Stimulated activated naive CD8-positive, alpha-beta T cell treated with anti-CD3 and anti-CD28 coated beads, Interleukin-15, Interleukin-2, amounts not matched to agents 100 U/mL and 50 U/mL, for 24 hours (primary cell): ENCODE data around the gene ZNF189.

Source experiments
- ATAC-seq: fragments of 150-1000 bp; cut with Tn5 transposase; one replicate; pipeline ENCODE4 v1.10.0; 2021
- DNase-seq: peaks from one replicate; pipeline ENCODE4 v3.0.0; 2021

ZNF189 gene

GRCh38 chr9:101398068-101398929, at the start of gene ZNF189, which contains the start of gene MRPL50:
TSS of gene ZNF189 (plus strand) at chr9:101398851. CDS start at chr9:101399157, 306 bp downstream.
TSS of gene MRPL50 (minus strand) at chr9:101398618. CDS start at chr9:101398592, 26 bp downstream.
- DNase-seq (peak; percentile 95), ATAC-seq (peak; percentile 99)

DNA sequence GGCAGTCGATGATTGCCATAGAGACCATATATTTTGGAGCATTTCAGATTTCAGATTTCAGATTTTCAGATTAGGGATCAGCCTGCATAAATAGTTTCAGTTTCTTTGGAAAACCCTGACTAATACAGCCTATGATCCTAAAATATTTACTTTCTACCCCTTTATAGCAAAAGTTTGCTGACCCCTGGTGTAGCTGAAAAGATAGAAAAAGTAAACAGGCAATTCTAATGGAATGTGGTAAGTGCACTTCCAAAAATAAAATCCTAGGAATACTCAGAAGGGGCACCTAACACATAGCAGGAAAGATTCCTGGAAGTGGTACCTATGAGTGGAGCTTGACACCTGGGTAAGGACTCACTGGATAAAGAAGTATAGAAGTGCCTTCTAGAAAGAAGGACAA, 48.4 kb upstream of the ZNF189 start:
- no peak for DNase-seq
- ATAC-seq, result no peak

- ATAC-seq (no peak), DNase-seq (no peak)
These were observed 45.7 kb upstream of the ZNF189 start for GRCh38 chr9:101352892-101353463.

GRCh38 chr9:101353683-101354082, 45.0 kb upstream of the ZNF189 start:
- ATAC-seq, result no peak
- DNase-seq, result no peak

GRCh38 chr9:101354143-101354764, 44.4 kb upstream of the ZNF189 start:
- DNase-seq (no peak), ATAC-seq (no peak)

- no peak for DNase-seq
- ATAC-seq, result no peak
These were observed 43.6 kb upstream of the ZNF189 start for GRCh38 chr9:101354765-101355708.

- ATAC-seq (no peak), DNase-seq (no peak)
These were observed 42.0 kb upstream of the ZNF189 start for GRCh38 chr9:101356619-101357018.

- DNase-seq, result no peak
- no peak for ATAC-seq
These were observed 39.0 kb upstream of the ZNF189 start for GRCh38 chr9:101359679-101360078.

DNA sequence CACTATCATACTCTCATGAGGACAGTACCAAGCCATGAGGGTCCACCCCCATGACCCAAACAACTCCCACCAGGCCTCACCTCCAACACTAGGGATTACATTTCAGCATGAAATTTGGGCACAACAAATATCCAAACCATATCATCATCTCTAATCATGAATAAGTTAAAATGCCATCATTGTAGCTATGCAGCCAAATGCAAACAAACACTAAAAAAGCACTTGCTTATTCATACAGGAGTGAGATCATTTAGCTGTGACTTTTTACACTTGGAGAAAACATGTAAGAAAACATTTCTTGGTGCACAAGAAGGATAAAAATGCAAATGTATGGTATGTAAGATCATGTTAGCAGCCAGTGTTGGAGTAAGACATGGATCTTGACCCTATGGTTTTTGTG, 38.0 kb upstream of the ZNF189 start:
- DNase-seq (no peak), ATAC-seq (no peak)

DNA sequence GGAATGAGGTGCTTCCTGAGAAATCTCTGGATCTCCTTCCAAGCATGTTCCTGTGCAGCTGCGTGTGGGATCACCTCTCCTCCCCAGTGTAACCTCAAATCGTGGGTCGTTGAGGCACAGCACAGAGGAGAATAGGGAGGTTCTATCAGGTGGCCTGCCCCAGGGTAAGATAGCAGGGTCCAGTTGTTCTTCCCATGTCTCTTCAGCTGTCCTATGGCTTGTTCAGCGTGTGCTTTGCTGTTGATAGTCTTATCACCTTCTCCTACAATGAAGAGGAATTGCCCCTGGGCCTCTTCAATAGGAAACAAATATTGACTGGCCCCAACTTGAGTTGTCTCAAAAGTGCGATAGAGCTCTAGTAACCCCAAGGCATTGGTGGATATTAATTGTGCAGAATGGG, 36.2 kb upstream of the ZNF189 start:
- DNase-seq (no peak), ATAC-seq (no peak)

DNA sequence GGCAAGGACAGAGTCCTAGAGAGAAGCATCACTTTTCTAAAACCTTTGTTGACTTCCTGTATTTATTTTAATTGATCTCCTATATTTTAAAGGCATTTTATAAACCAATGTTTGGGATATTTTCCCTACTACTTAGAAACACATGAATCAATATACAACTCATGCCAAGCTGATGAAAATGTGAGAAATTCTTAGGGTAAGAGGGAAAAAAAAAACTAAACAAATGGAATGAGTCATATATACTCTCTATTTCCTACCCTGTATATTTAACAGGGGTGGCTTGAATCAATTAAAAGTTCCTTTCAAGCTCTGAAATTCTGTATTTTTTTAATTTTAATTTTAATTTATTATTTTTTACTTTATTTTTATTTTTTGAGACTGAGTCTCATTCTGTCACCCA, 33.5 kb upstream of the ZNF189 start:
- ATAC-seq, result no peak

DNA sequence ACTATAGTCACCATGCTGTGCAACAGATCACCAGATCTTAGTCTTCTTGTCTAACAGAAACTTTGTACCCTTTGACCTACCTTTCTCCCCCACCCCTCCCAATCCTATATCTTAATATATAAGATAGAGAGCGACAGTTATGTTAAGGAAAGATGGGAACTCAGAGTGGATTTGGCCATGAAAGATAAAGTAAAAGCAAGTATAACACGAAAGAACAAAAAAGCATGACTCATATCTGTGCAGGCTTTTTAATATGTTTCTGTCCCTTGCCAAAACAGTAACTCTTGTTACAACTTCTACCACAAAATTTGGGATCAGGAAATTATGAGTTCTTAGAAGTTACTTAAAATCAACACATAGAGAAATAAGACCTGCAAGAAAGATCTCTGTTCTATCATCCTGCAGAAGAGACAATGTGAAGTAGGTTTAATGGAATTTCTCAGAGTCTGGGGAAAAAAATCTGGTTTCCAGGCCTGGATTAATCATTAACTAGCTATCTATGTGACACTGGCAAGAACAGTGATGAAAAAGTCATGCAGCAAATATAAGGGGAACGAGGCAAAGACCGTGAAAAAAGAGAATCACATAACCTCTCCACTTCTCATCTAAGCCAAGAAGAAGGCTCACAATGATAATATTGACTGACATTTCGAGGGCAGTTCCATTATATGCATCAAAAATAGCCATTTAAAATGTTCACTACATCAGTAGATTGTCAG, 32.5 kb upstream of the ZNF189 start:
- ATAC-seq, result no peak
- DNase-seq, result no peak

More for the DNA sequence above, 33.5 kb upstream of the ZNF189 start:
- no peak for DNase-seq

- no peak for ATAC-seq
- no peak for DNase-seq
These were observed 31.3 kb upstream of the ZNF189 start for GRCh38 chr9:101367323-101367722.

DNA sequence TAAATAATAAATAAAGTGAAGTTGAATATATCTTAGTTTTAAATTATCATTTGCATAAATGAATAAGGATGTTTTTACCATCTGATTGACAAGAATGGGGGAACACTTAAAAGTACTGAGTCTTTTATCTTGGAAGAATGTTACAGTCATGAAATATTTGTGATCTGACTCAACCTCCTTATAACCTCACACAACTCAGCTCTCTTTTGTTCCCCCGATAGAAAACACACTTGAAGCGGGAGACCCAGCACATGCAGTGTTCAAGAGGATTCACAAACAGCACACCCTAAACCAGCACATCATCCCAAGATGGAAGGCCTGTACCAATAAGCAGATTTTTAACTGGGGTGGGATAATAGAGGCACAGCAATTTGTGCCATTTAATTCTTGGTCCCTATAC, 29.4 kb upstream of the ZNF189 start:
- DNase-seq, result no peak
- no peak for ATAC-seq

GRCh38 chr9:101369884-101370531, 28.6 kb upstream of the ZNF189 start:
- no peak for DNase-seq

DNA sequence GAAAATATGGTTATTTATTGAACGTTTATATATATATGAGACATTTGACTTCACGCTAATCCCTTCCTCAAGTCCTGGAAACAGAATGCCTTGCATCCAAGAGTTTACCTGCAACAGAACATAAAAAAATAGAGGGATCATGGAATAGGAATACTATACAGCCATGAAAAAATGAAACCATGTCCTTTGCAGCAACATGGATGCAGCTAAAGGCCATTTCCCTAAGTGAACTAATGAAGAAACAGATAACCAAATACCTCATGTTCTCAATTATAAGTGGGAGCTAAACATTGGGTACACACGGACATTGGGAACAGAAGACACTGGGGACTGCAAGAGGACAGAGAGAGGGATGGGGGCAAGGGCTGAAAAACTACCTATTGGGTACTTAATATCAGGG, 26.8 kb upstream of the ZNF189 start:
- no peak for ATAC-seq
- no peak for DNase-seq

More at GRCh38 chr9:101369884-101370531, 28.6 kb upstream of the ZNF189 start:
- ATAC-seq, result no peak

- no peak for DNase-seq
- ATAC-seq, result no peak
These were observed 26.1 kb upstream of the ZNF189 start for GRCh38 chr9:101372327-101373118.

DNA sequence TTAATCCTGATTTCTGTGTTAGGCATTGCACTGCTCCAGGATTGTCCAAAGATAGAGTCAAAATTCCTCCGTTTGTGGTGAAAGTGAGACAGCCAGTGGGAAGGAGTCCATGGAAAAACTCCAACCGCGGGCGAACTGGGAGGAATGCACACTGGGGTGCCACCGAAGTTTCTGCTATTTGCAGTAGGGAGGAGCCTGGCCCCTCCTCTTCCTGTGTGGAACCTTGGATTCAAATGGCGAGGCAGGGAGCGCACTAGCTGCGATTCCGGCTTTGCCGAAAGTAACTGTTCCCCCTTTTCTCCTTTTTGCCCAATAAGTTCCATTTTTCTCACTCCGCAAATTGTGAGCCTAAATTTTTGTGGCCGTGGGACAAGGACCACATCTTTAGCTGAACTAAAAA, 23.1 kb upstream of the ZNF189 start:
- DNase-seq (no peak), ATAC-seq (no peak)

DNA sequence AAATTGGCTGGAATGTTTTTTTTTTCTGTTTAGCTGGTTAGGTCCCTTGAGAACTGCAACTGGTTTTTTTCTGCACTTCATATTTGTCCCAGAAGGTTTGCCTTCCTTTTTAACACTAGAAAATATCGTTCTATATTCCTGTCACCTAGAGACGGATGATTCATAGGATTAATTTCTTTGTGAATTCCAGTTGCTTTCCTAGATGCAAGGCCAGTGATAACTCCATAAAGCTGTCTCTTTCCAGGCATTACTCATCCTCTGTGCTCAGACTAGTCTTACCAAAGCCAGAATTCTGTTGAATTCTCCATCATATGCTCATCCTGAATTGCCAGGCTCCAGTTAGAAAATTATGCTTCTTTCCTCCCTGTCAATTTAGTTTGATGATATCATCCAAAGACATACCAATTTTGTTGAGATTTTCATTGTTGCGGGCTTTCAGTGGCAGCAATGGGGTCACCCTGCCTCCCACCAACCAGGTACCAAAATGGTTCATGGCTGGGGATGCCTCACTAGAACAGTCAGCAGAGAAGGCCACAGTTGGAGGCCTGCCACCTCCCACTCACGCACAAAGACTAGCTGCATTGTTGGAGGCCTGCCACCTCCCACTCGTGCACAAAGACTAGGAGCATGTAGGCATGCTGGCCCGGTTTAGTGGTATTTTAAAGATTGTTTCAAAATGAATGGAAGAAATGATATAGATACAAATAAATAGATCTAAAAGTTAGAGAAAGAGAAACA, 22.4 kb upstream of the ZNF189 start:
- DNase-seq (no peak), ATAC-seq (no peak)
